HepG2 (cell line): ENCODE data around the gene DDX19B. TPM values are rescaled to one million over a fixed set of nuclear protein-coding genes. Genes with fewer than 3 reads are reported as not detected.

Experiments used
- CBFB ChIP-seq: sonication (generic); formaldehyde crosslinking; IDR thresholded peaks from 2 replicates; pipeline ENCODE4 v1.4.0; 2020; ENCODE audit warnings: missing genetic modification reagents
- CBX1 ChIP-seq: IDR thresholded peaks from one replicate; pipeline ENCODE4 v1.6.1; 2016; ENCODE audit warnings: antibody characterized with exemption, low read depth
- KLF15 ChIP-seq: sonication (generic); formaldehyde crosslinking; IDR thresholded peaks from 2 replicates; pipeline ENCODE4 v1.8.1; 2023; ENCODE audit warnings: borderline replicate concordance, mild to moderate bottlenecking, inconsistent platforms, missing genetic modification reagents, mixed read lengths
- SATB2 ChIP-seq: sonication (generic); formaldehyde crosslinking; IDR thresholded peaks from 2 replicates; pipeline ENCODE4 v1.5.0; 2020; ENCODE audit warnings: missing genetic modification reagents
- SRY ChIP-seq: sonication (generic); formaldehyde crosslinking; IDR thresholded peaks from 2 replicates; pipeline ENCODE4 v1.8.0; 2022; ENCODE audit warnings: mild to moderate bottlenecking, missing genetic modification reagents
- ZFP36L1 ChIP-seq: sonication (generic); formaldehyde crosslinking; IDR thresholded peaks from 2 replicates; pipeline ENCODE4 v1.8.0; 2022; ENCODE audit warnings: mild to moderate bottlenecking, missing genetic modification reagents, moderate library complexity
- ZNF282 ChIP-seq: fragments of 450-650 bp; IDR thresholded peaks from 2 replicates; pipeline ENCODE4 v1.6.1; 2018; ENCODE audit not compliant: partially characterized antibody
- ZNF3 ChIP-seq: IDR thresholded peaks from 2 replicates; pipeline ENCODE4 v1.7.0; 2017; ENCODE audit warnings: inconsistent platforms
- ZNF549 ChIP-seq: sonication (generic); formaldehyde crosslinking; IDR thresholded peaks from 2 replicates; pipeline ENCODE4 v1.5.0; 2020; ENCODE audit warnings: missing genetic modification reagents
- ZNF747 ChIP-seq: sonication (generic); formaldehyde crosslinking; IDR thresholded peaks from 2 replicates; pipeline ENCODE4 v1.8.1; 2023; ENCODE audit warnings: missing genetic modification reagents, mild to moderate bottlenecking, borderline replicate concordance
- ZNF839 ChIP-seq: sonication (generic); formaldehyde crosslinking; IDR thresholded peaks from 2 replicates; pipeline ENCODE4 v1.4.0; 2020; ENCODE audit warnings: missing genetic modification reagents, mild to moderate bottlenecking, borderline replicate concordance
- polyA plus RNA-seq, 8 experiments: library from polyadenylated mRNA; depleted of rRNA in 3 of 8; stranded (reverse) in 7 of 8; unstranded in 1 of 8; fragments of >200 nt; fragmentation: Illumina TruSeq in 4 of 8; extraction: Trizol in 4 of 8; gene quantifications; 2 replicates each; pipeline versions ENCODE4 v1.2.1 to v1.2.3, GENCODE V29; 2011 to 2016; ENCODE audit warnings: low read depth in 4 of 8, missing spikeins in 1 of 8, mixed read lengths in 1 of 8; ENCODE audit not compliant: insufficient read depth in 1 of 8
- total RNA-seq, 5 experiments: library from RNA; depleted of rRNA; stranded (reverse); fragments of >200 nt; fragmentation: Illumina TruSeq; extraction: Trizol; gene quantifications; 2 replicates each; pipeline ENCODE4 v1.2.3, GENCODE V29; 2016; ENCODE audit warnings: low read depth in 1 of 5
- TF ChIP-seq, protein P1 (sequence below): sonication (generic); formaldehyde crosslinking; IDR thresholded peaks from 2 replicates; pipeline ENCODE4 v1.5.1; 2020; ENCODE audit warnings: mild to moderate bottlenecking, missing genetic modification reagents
- TF ChIP-seq, protein P2 (sequence below), 2 experiments: fragments of 450-650 bp in 1 of 2; sonication (generic) in 1 of 2; formaldehyde crosslinking in 1 of 2; IDR thresholded peaks; 2 replicates each; pipeline versions ENCODE4 v1.6.1 to v1.8.0; 2016 to 2022; ENCODE audit warnings: antibody characterized with exemption in 1 of 2, mild to moderate bottlenecking in 1 of 2, missing genetic modification reagents in 1 of 2
- TF ChIP-seq, protein P3 (sequence below): sonication (generic); formaldehyde crosslinking; IDR thresholded peaks from 2 replicates; pipeline ENCODE4; 2020; ENCODE audit warnings: missing genetic modification reagents, mild to moderate bottlenecking, borderline replicate concordance

Gene DDX19B
- total and polyA plus RNA-seq, 2 of the 13 experiments (the other 11 are each of a cell fraction or from before 2014, with no cell fraction given), result 36.2 to 40.0 TPM

DNA sequence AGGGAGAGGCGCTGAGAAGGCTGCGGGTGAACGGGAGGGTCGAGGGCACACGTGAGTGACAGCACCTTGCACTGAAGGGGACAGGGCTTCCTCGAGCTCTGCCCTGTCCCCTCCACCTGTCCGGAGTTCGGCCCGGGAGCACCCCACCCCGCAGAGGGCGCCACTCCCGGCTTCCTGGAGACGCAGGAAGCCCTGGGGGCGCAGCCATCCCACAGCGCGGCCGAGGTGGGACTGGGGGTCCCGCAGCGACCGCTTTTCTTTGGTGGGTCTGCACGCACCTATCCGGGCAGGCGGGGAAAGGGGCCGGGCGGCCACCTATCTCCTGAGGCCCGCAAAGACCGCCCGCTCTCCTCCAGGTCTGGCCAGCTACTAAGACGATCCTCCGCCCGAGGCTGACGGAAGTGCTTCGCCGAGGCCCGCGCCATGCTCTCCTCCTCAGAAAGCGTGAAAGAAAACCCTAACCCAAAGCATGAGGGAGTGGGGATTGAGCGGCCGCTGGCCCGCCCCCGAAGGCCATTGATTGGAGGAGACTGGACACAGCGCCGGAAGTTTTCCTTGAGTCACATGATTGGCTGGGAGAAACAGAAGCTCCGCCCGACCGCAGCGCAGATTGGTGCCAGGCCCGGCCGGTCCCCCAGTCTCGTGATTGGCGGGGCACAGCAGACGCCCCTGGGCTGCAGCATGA is 82.1 kb downstream of the DDX19B start (continued):
- TF ChIP-seq, protein P1, sequence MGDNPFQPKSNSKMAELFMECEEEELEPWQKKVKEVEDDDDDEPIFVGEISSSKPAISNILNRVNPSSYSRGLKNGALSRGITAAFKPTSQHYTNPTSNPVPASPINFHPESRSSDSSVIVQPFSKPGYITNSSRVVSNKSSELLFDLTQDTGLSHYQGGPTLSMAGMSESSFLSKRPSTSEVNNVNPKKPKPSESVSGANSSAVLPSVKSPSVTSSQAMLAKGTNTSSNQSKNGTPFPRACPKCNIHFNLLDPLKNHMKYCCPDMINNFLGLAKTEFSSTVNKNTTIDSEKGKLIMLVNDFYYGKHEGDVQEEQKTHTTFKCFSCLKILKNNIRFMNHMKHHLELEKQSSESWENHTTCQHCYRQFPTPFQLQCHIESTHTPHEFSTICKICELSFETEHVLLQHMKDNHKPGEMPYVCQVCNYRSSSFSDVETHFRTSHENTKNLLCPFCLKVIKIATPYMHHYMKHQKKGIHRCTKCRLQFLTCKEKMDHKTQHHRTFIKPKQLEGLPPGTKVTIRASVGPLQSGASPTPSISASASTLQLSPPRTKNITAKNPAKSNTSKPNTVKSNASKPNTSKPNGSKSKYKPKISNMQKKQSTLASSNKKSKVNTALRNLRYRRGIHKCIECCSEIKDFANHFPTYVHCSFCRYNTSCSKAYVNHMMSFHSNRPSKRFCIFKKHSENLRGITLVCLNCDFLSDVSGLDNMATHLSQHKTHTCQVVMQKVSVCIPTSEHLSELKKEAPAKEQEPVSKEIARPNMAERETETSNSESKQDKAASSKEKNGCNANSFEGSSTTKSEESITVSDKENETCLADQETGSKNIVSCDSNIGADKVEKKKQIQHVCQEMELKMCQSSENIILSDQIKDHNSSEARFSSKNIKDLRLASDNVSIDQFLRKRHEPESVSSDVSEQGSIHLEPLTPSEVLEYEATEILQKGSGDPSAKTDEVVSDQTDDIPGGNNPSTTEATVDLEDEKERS (CRISPR knock-in tag), result peak; percentile 29; the same call in 1 of the 2 replicates
- TF ChIP-seq, protein P2, sequence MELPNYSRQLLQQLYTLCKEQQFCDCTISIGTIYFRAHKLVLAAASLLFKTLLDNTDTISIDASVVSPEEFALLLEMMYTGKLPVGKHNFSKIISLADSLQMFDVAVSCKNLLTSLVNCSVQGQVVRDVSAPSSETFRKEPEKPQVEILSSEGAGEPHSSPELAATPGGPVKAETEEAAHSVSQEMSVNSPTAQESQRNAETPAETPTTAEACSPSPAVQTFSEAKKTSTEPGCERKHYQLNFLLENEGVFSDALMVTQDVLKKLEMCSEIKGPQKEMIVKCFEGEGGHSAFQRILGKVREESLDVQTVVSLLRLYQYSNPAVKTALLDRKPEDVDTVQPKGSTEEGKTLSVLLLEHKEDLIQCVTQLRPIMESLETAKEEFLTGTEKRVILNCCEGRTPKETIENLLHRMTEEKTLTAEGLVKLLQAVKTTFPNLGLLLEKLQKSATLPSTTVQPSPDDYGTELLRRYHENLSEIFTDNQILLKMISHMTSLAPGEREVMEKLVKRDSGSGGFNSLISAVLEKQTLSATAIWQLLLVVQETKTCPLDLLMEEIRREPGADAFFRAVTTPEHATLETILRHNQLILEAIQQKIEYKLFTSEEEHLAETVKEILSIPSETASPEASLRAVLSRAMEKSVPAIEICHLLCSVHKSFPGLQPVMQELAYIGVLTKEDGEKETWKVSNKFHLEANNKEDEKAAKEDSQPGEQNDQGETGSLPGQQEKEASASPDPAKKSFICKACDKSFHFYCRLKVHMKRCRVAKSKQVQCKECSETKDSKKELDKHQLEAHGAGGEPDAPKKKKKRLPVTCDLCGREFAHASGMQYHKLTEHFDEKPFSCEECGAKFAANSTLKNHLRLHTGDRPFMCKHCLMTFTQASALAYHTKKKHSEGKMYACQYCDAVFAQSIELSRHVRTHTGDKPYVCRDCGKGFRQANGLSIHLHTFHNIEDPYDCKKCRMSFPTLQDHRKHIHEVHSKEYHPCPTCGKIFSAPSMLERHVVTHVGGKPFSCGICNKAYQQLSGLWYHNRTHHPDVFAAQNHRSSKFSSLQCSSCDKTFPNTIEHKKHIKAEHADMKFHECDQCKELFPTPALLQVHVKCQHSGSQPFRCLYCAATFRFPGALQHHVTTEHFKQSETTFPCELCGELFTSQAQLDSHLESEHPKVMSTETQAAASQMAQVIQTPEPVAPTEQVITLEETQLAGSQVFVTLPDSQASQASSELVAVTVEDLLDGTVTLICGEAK (IDR thresholded peaks at IDR 0.05), result no peak
- TF ChIP-seq, protein P2 (CRISPR knock-in tag; IDR thresholded peaks at IDR 0.05), result peak; percentile 88
- TF ChIP-seq ZNF549 (CRISPR knock-in tag) (no peak), ZNF747 (CRISPR knock-in tag) (peak; percentile 94), CBFB (CRISPR knock-in tag) (peak; percentile 11; the same call in 1 of the 2 replicates), KLF15 (CRISPR knock-in tag) (no peak), ZFP36L1 (CRISPR knock-in tag) (peak; percentile 94), SRY (CRISPR knock-in tag) (peak; percentile 97), ZNF839 (CRISPR knock-in tag) (no peak), ZNF3 (CRISPR knock-in tag) (no peak), CBX1 (peak; percentile 20), SATB2 (CRISPR knock-in tag) (peak; percentile 95), ZNF282 (no peak)
- TF ChIP-seq, protein P3, sequence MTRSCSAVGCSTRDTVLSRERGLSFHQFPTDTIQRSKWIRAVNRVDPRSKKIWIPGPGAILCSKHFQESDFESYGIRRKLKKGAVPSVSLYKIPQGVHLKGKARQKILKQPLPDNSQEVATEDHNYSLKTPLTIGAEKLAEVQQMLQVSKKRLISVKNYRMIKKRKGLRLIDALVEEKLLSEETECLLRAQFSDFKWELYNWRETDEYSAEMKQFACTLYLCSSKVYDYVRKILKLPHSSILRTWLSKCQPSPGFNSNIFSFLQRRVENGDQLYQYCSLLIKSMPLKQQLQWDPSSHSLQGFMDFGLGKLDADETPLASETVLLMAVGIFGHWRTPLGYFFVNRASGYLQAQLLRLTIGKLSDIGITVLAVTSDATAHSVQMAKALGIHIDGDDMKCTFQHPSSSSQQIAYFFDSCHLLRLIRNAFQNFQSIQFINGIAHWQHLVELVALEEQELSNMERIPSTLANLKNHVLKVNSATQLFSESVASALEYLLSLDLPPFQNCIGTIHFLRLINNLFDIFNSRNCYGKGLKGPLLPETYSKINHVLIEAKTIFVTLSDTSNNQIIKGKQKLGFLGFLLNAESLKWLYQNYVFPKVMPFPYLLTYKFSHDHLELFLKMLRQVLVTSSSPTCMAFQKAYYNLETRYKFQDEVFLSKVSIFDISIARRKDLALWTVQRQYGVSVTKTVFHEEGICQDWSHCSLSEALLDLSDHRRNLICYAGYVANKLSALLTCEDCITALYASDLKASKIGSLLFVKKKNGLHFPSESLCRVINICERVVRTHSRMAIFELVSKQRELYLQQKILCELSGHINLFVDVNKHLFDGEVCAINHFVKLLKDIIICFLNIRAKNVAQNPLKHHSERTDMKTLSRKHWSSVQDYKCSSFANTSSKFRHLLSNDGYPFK (CRISPR knock-in tag), result no peak
